K562 (cell line): ENCODE data around the gene RAB40B. TPM values are rescaled to one million over a fixed set of nuclear protein-coding genes. Genes with fewer than 3 reads are reported as not detected.
A peak's percentile ranks its signal among the peaks of the same experiment; 100 is the strongest.

ENCODE experiments used
- DMBX1 ChIP-seq: fragments of 250-450 bp; sonication (Bioruptor Pico); IDR thresholded peaks from 2 replicates; pipeline ENCODE4 v1.8.0; 2022; ENCODE audit warnings: inconsistent platforms, mild to moderate bottlenecking, moderate library complexity, borderline replicate concordance
- GABPA ChIP-seq: fragments of 200-800 bp; sonication (Bioruptor generic); conservative IDR thresholded peaks from 2 replicates; pipeline ENCODE4 v1.6.1; 2016; ENCODE audit warnings: low read depth, missing genetic modification characterization, missing compliant biosample characterization
- HBP1 ChIP-seq: fragments of 450-650 bp; formaldehyde crosslinking; IDR thresholded peaks from 2 replicates; pipeline ENCODE4 v1.4.0; 2022; ENCODE audit warnings: missing genetic modification characterization
- HNRNPLL ChIP-seq: fragments of 200-400 bp; formaldehyde crosslinking; IDR thresholded peaks from 2 replicates; pipeline ENCODE4 v1.6.1; 2017; ENCODE audit warnings: low read length, low read depth, mild to moderate bottlenecking; ENCODE audit not compliant: poor library complexity, severe bottlenecking
- KAT2B ChIP-seq: IDR thresholded peaks from one replicate; pipeline ENCODE4 v1.6.1; 2012; ENCODE audit warnings: low read depth, mild to moderate bottlenecking, control low read depth, inconsistent platforms, low read length, moderate library complexity
- MNT ChIP-seq, 2 experiments: fragments of 450-650 bp; conservative IDR thresholded peaks; 2 replicates each; pipeline ENCODE4 v1.6.1; 2017; ENCODE audit warnings: mild to moderate bottlenecking in 2 of 2, moderate library complexity in 2 of 2
- NFATC3 ChIP-seq: fragments of 450-650 bp; IDR thresholded peaks from 2 replicates; pipeline ENCODE4 v1.6.1; 2017; ENCODE audit warnings: mild to moderate bottlenecking
- PCBP1 ChIP-seq: fragments of 200-400 bp; formaldehyde crosslinking; IDR thresholded peaks from 2 replicates; pipeline ENCODE4 v1.6.1; 2018; ENCODE audit warnings: mild to moderate bottlenecking, low read depth, low read length; ENCODE audit not compliant: poor library complexity, severe bottlenecking
- PKNOX1 ChIP-seq: fragments of 450-650 bp; IDR thresholded peaks from 2 replicates; pipeline ENCODE4 v1.6.1; 2016
- PML ChIP-seq: IDR thresholded peaks from 2 replicates; pipeline ENCODE4 v1.6.1; 2012; ENCODE audit warnings: low read length, inconsistent platforms
- RFX7 ChIP-seq: fragments of 250-450 bp; sonication (Bioruptor Pico); IDR thresholded peaks from 2 replicates; pipeline ENCODE4 v1.5.1; 2021; ENCODE audit warnings: mild to moderate bottlenecking
- SMARCE1 ChIP-seq: fragments of 450-650 bp; IDR thresholded peaks from 2 replicates; pipeline ENCODE4 v1.7.1; 2016; ENCODE audit warnings: mild to moderate bottlenecking
- TAF1 ChIP-seq: IDR thresholded peaks from 2 replicates; pipeline ENCODE4 v1.6.1; 2011; ENCODE audit warnings: mild to moderate bottlenecking, low read length, moderate library complexity; ENCODE audit not compliant: insufficient read depth, control insufficient read depth, severe bottlenecking; ENCODE audit errors: extremely low read depth
- THRB ChIP-seq: fragments of 450-650 bp; formaldehyde crosslinking; conservative IDR thresholded peaks from 2 replicates; pipeline ENCODE4 v1.4.0; 2022; ENCODE audit warnings: mild to moderate bottlenecking, missing genetic modification characterization
- ZBTB33 ChIP-seq: sonication (generic); formaldehyde crosslinking; IDR thresholded peaks from 2 replicates; pipeline ENCODE4 v1.8.1; 2023; ENCODE audit warnings: mild to moderate bottlenecking, missing genetic modification reagents
- ZNF277 ChIP-seq: fragments of 250-450 bp; sonication (Bioruptor Pico); IDR thresholded peaks from 2 replicates; pipeline ENCODE4 v1.8.0; 2022; ENCODE audit warnings: inconsistent platforms, mild to moderate bottlenecking, moderate library complexity, borderline replicate concordance
- ZNF584 ChIP-seq: fragments of 200-800 bp; sonication (Bioruptor generic); IDR thresholded peaks from 2 replicates; pipeline ENCODE4 v1.6.1; 2016; ENCODE audit warnings: low read depth, mild to moderate bottlenecking, missing genetic modification characterization, missing compliant biosample characterization
- ZNF79 ChIP-seq: fragments of 250-450 bp; sonication (Bioruptor Pico); IDR thresholded peaks from 2 replicates; pipeline ENCODE4 v1.4.0; 2020; ENCODE audit warnings: low read depth, mild to moderate bottlenecking, moderate library complexity
- ZSCAN32 ChIP-seq: fragments of 450-650 bp; formaldehyde crosslinking; IDR thresholded peaks from 2 replicates; pipeline ENCODE4 v1.4.0; 2020; ENCODE audit warnings: mild to moderate bottlenecking, moderate library complexity
- polyA plus RNA-seq, 8 experiments: library from polyadenylated mRNA; depleted of rRNA in 4 of 8; stranded (reverse) in 5 of 8; unstranded in 3 of 8; fragments of >200 nt; fragmentation: Nextera tagmentation in 2 of 8; fragmentation: Illumina TruSeq in 1 of 8; extraction: Ambion mirVana in 2 of 8; extraction: Trizol in 1 of 8; gene quantifications; 2 replicates each; pipeline versions ENCODE4 v1.2.1 to v1.2.3, GENCODE V29; 2011 to 2014; ENCODE audit warnings: inconsistent platforms in 1 of 8, missing spikeins in 1 of 8
- total RNA-seq, 7 experiments: library from RNA; depleted of rRNA in 6 of 7; stranded (reverse); fragments of >200 nt in 6 of 7; fragmentation: Illumina TruSeq in 2 of 7; extraction: Trizol in 2 of 7; gene quantifications; 2 replicates each; pipeline versions ENCODE4 v1.2.1 to v1.2.3, GENCODE V29; 2011 to 2021; ENCODE audit warnings: low replicate concordance in 1 of 7

RAB40B gene
- total and polyA plus RNA-seq, 9 of the 15 experiments (the other 6 are each of a cell fraction or from before 2014, with no cell fraction given): 0.13 to 4.6 (median 1.4) TPM

GRCh38 chr17:82648165-82648668, 50.3 kb downstream of the RAB40B start, which contains the start of gene WDR45B (continued):
- TF ChIP-seq RFX7 (CRISPR knock-in tag) (no peak), HNRNPLL (peak; percentile 44), TAF1 (peak; percentile 40), THRB (no peak), NFATC3 (no peak), PKNOX1 (peak; percentile 61), ZBTB33 (no peak; the same call in 1 of the 2 replicates), DMBX1 (CRISPR knock-in tag) (no peak), PCBP1 (peak; percentile 53), ZNF79 (CRISPR knock-in tag) (no peak), ZNF277 (CRISPR knock-in tag) (no peak), HBP1 (CRISPR knock-in tag) (no peak), PML (peak; percentile 33; the same call in 1 of the 2 replicates), MNT (conservative IDR thresholded peaks at IDR 0.05) (peak; percentile 75 to 93), KAT2B (no peak), ZSCAN32 (CRISPR knock-in tag) (no peak), SMARCE1 (no peak), ZNF584 (CRISPR knock-in tag) (no peak), GABPA (peak; percentile 87)
